ENCODE data around the gene FMNL1. TPM values are rescaled to one million over a fixed set of nuclear protein-coding genes. Genes with fewer than 3 reads are reported as not detected.

FMNL1 gene, protein sequence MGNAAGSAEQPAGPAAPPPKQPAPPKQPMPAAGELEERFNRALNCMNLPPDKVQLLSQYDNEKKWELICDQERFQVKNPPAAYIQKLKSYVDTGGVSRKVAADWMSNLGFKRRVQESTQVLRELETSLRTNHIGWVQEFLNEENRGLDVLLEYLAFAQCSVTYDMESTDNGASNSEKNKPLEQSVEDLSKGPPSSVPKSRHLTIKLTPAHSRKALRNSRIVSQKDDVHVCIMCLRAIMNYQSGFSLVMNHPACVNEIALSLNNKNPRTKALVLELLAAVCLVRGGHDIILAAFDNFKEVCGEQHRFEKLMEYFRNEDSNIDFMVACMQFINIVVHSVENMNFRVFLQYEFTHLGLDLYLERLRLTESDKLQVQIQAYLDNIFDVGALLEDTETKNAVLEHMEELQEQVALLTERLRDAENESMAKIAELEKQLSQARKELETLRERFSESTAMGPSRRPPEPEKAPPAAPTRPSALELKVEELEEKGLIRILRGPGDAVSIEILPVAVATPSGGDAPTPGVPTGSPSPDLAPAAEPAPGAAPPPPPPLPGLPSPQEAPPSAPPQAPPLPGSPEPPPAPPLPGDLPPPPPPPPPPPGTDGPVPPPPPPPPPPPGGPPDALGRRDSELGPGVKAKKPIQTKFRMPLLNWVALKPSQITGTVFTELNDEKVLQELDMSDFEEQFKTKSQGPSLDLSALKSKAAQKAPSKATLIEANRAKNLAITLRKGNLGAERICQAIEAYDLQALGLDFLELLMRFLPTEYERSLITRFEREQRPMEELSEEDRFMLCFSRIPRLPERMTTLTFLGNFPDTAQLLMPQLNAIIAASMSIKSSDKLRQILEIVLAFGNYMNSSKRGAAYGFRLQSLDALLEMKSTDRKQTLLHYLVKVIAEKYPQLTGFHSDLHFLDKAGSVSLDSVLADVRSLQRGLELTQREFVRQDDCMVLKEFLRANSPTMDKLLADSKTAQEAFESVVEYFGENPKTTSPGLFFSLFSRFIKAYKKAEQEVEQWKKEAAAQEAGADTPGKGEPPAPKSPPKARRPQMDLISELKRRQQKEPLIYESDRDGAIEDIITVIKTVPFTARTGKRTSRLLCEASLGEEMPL
- 8.7 TPM for total RNA-seq
- long read RNA-seq, full-length matches to known transcripts, result 1 of 7 reads
- long read RNA-seq, partial matches to known transcripts, result 4 of 7 reads
- long read RNA-seq, other reads (novel, unspliced or antisense), result 2 of 7 reads

- Histone ChIP-seq H3K9me3 (replicated peaks) (no peaks in the 10 kb centered on the region), H3K4me3 (peak within 1 kb of the TSS; percentile 84), H3K27me3 (ENCODE audit: low read depth) (no peaks in the 10 kb centered on the region), H3K36me3 (no peaks in the 10 kb centered on the region), H3K27ac (replicated peaks) (peak within 1 kb of the TSS; percentile 72), H3K4me1 (peaks cover 63% of the 10 kb centered on the region)
- intact Hi-C loops (cut with micrococcal nuclease), result no loop called here
- peak; percentile 76 for DNase-seq
- TF ChIP-seq, protein P1, sequence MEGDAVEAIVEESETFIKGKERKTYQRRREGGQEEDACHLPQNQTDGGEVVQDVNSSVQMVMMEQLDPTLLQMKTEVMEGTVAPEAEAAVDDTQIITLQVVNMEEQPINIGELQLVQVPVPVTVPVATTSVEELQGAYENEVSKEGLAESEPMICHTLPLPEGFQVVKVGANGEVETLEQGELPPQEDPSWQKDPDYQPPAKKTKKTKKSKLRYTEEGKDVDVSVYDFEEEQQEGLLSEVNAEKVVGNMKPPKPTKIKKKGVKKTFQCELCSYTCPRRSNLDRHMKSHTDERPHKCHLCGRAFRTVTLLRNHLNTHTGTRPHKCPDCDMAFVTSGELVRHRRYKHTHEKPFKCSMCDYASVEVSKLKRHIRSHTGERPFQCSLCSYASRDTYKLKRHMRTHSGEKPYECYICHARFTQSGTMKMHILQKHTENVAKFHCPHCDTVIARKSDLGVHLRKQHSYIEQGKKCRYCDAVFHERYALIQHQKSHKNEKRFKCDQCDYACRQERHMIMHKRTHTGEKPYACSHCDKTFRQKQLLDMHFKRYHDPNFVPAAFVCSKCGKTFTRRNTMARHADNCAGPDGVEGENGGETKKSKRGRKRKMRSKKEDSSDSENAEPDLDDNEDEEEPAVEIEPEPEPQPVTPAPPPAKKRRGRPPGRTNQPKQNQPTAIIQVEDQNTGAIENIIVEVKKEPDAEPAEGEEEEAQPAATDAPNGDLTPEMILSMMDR (IDR thresholded peaks at IDR 0.05; ENCODE audit: borderline replicate concordance), result peak; percentile 19
These were observed at the start of gene FMNL1 for GRCh38 chr17:45221081-45222013. Gene FMNL1, plus strand, starts transcription at chr17:45221885. Its CDS starts 240 bp downstream, at chr17:45222125.

GRCh38 chr17:45172232-45172540 is 49.5 kb upstream of the FMNL1 start:
- DNase-seq, result no peak
- Histone ChIP-seq H3K9me3 (replicated peaks) (no peaks in the 10 kb centered on the region), H3K27me3 (ENCODE audit: low read depth) (no peaks in the 10 kb centered on the region), H3K4me3 (peak overlapping the region; percentile 56), H3K27ac (replicated peaks) (peak overlapping the region; percentile 84), H3K36me3 (no peaks in the 10 kb centered on the region), H3K4me1 (peaks cover 34% of the 10 kb centered on the region)
- TF ChIP-seq, protein P1 (IDR thresholded peaks at IDR 0.05; ENCODE audit: borderline replicate concordance), result no peak
- intact Hi-C loops (cut with micrococcal nuclease), result no loop called here

- DNase-seq, result peak; percentile 61
- intact Hi-C loops (cut with micrococcal nuclease), result no loop called here
- Histone ChIP-seq H3K27ac (replicated peaks) (peak overlapping the region; percentile 84), H3K4me3 (peak overlapping the region; percentile 56), H3K36me3 (no peaks in the 10 kb centered on the region), H3K4me1 (peaks cover 34% of the 10 kb centered on the region), H3K27me3 (ENCODE audit: low read depth) (no peaks in the 10 kb centered on the region), H3K9me3 (replicated peaks) (no peaks in the 10 kb centered on the region)
- TF ChIP-seq, protein P1 (IDR thresholded peaks at IDR 0.05; ENCODE audit: borderline replicate concordance), result peak; percentile 17
These were observed 49.0 kb upstream of the FMNL1 start for GRCh38 chr17:45172541-45173286.

GRCh38 chr17:45175759-45176115 is 45.9 kb upstream of the FMNL1 start:
- TF ChIP-seq, protein P1 (IDR thresholded peaks at IDR 0.05; ENCODE audit: borderline replicate concordance), result no peak
- no peak for DNase-seq
- Histone ChIP-seq H3K4me1 (peaks cover 28% of the 10 kb centered on the region), H3K27ac (replicated peaks) (no peak overlapping the region), H3K36me3 (no peaks in the 10 kb centered on the region), H3K27me3 (ENCODE audit: low read depth) (no peaks in the 10 kb centered on the region), H3K9me3 (replicated peaks) (no peaks in the 10 kb centered on the region), H3K4me3 (no peak overlapping the region)
- intact Hi-C loops (cut with micrococcal nuclease), result no loop called here

Data from left ventricle myocardium inferior (tissue), 1 donor.